Gastrocnemius medialis (tissue), 4 donors: ENCODE measurements around the gene MCAM. TPM values are rescaled to one million over a fixed set of nuclear protein-coding genes. Genes with fewer than 3 reads are reported as not detected.

Experiments used
- ATAC-seq, 2 donors: fragments of 150-250 bp; one replicate each; pipeline ENCODE4 v1.9.1; 2016
- DNase-seq, 2 donors: peaks; one replicate each; pipeline ENCODE4 v3.0.0-alpha.2; 2019
- H3K27ac ChIP-seq, 4 donors: fragments of 200-600 bp; sonication (generic); 1 replicate in 1 of 4; 2 replicates in 3 of 4; pipeline ENCODE4 v1.5.1; 2016 to 2018; ENCODE audit warnings: mild to moderate bottlenecking in 2 of 4, moderate library complexity in 1 of 4
- H3K27me3 ChIP-seq, 3 donors: fragments of 200-600 bp; sonication (generic) in 2 of 3; 1 replicate in 1 of 3; 2 replicates in 2 of 3; pipeline versions ENCODE4 v1.5.1 to v1.6.0; 2016 to 2019; ENCODE audit warnings: mild to moderate bottlenecking in 1 of 3, moderate library complexity in 1 of 3
- H3K36me3 ChIP-seq, 2 donors: fragments of 200-600 bp; sonication (generic) in 1 of 2; one replicate each; pipeline ENCODE4 v1.5.1; 2017 to 2018
- H3K4me1 ChIP-seq, 2 donors: fragments of 200-600 bp; sonication (generic) in 1 of 2; one replicate each; pipeline ENCODE4 v1.5.1; 2016 to 2017; ENCODE audit warnings: mild to moderate bottlenecking in 2 of 2
- H3K4me3 ChIP-seq, 4 donors: fragments of 200-600 bp; sonication (generic) in 3 of 4; 1 replicate in 1 of 4; 2 replicates in 3 of 4; pipeline ENCODE4 v1.5.1; 2016 to 2019; ENCODE audit warnings: mild to moderate bottlenecking in 2 of 4
- H3K9me3 ChIP-seq, 3 donors: fragments of 200-600 bp; sonication (generic) in 2 of 3; 1 replicate in 1 of 3; 2 replicates in 2 of 3; pipeline ENCODE4 v1.5.1; 2016 to 2019
- CTCF ChIP-seq, 5 experiments: fragments of 450-650 bp in 3 of 5; fragments of 200-600 bp in 2 of 5; sonication (generic) in 2 of 5; IDR thresholded peaks in 4 of 5; conservative IDR thresholded peaks in 1 of 5; 1 replicate in 4 of 5; 2 replicates in 1 of 5; pipeline ENCODE4 v1.5.1; 2016 to 2019; ENCODE audit warnings: antibody characterized with exemption in 5 of 5, mild to moderate bottlenecking in 3 of 5, moderate library complexity in 3 of 5
- POLR2A ChIP-seq, 2 donors: fragments of 450-650 bp; IDR thresholded peaks; one replicate each; pipeline ENCODE4 v1.6.1; 2017; ENCODE audit warnings: antibody characterized with exemption in 2 of 2, mild to moderate bottlenecking in 2 of 2, moderate library complexity in 2 of 2
- in situ Hi-C, 4 donors: fragments of 200-750 bp; cut with MboI; loops; one replicate each; pipeline versions ENCODE4 v1.15.0 to v1.8.0; 2017; ENCODE audit warnings: low sequenced_read_pairs in 4 of 4
- intact Hi-C: fragments of 100-400 bp; cut with DNase I; formaldehyde crosslinking; loops from one replicate; pipeline ENCODE4 v1.15.1; 2023; ENCODE audit warnings: low total_unique reads
- total RNA-seq, 4 donors: library from RNA; depleted of rRNA; stranded (reverse); fragments of >200 nt; gene quantifications; one replicate each; pipeline versions ENCODE4 v1.1.0 to v1.2.3, GENCODE V29; 2016

Gene MCAM
- total RNA-seq, 4 donors from 2014 or later, result 22.6 to 193 (median 123) TPM

GRCh38 chr11:119362741-119363080, 45.8 kb upstream of the MCAM start:
- Histone ChIP-seq H3K27ac (peak overlapping the region; percentile 96 to 99 (median 98)), H3K36me3 (peaks cover 0 to 22% of the 10 kb centered on the region in 2 donors), H3K9me3 (no peaks in the 10 kb centered on the region), H3K4me3 (peak overlapping the region; percentile 67 to 75 (median 74)), H3K4me1 (peaks cover 58 to 76% of the 10 kb centered on the region in 2 donors), H3K27me3 (no peaks in the 10 kb centered on the region)
- ATAC-seq (no peak), DNase-seq (no peak)
- in situ Hi-C loops, result no loop called here
- intact Hi-C loops, result no loop called here
- TF ChIP-seq CTCF (IDR thresholded peaks at IDR 0.05 in 4 of 5, conservative IDR thresholded peaks at IDR 0.05 in 1 of 5) (no peak), POLR2A (IDR thresholded peaks at IDR 0.05) (no peak)

GRCh38 chr11:119361941-119362725, 45.2 kb upstream of the MCAM start:
- in situ Hi-C loops, result no loop called here
- intact Hi-C loops, result loop anchor here (1.0 to 2.0 kb wide), 2 partner anchors 9 to 17 kb away; no protein-coding TSS in a partner anchor

GRCh38 chr11:119361056-119361787, 44.3 kb upstream of the MCAM start:
- DNase-seq (peak; percentile 89 to 96), ATAC-seq (peak; percentile 53 to 62)
- Histone ChIP-seq H3K4me3 (peak overlapping the region in 3 of 4 donors; percentile 67 to 74 (median 73)), H3K27ac (peak overlapping the region; percentile 96 to 99 (median 98)), H3K9me3 (no peaks in the 10 kb centered on the region), H3K36me3 (peaks cover 0 to 28% of the 10 kb centered on the region in 2 donors), H3K27me3 (no peaks in the 10 kb centered on the region), H3K4me1 (peaks cover 50 to 64% of the 10 kb centered on the region in 2 donors)
- no peak for TF ChIP-seq CTCF (IDR thresholded peaks at IDR 0.05 in 4 of 5, conservative IDR thresholded peaks at IDR 0.05 in 1 of 5)
- TF ChIP-seq POLR2A (IDR thresholded peaks at IDR 0.05), result peak; percentile 54 to 61
- intact Hi-C loops, result loop anchor here (1.0 to 2.0 kb wide), 2 partner anchors 10 to 18 kb away; no protein-coding TSS in a partner anchor
- in situ Hi-C loops, result no loop called here

More at GRCh38 chr11:119361941-119362725, 45.2 kb upstream of the MCAM start:
- peak in 1 of 2 donors; percentile 59 for DNase-seq
- peak overlapping the region; percentile 96 to 99 (median 98) for H3K27ac ChIP-seq
- peak; percentile 10 to 20 for ATAC-seq
- H3K9me3 ChIP-seq, result no peaks in the 10 kb centered on the region
- H3K27me3 ChIP-seq, result no peaks in the 10 kb centered on the region
- H3K36me3 ChIP-seq, result peaks cover 0 to 24% of the 10 kb centered on the region in 2 donors
- H3K4me1 ChIP-seq, result peaks cover 53 to 73% of the 10 kb centered on the region in 2 donors
- no peak for TF ChIP-seq CTCF (IDR thresholded peaks at IDR 0.05 in 4 of 5, conservative IDR thresholded peaks at IDR 0.05 in 1 of 5)
- peak overlapping the region; percentile 67 to 75 (median 74) for H3K4me3 ChIP-seq

- no peak for DNase-seq
- in situ Hi-C loops (loop anchor here in 1 of 4 donors (10.0 kb wide), 1 partner anchor 115 kb away; no protein-coding TSS in a partner anchor), intact Hi-C loops (loop anchor here (2.0 kb wide), 1 partner anchor 19 kb away; no protein-coding TSS in a partner anchor)
- H3K27me3 ChIP-seq, result no peaks in the 10 kb centered on the region
- TF ChIP-seq CTCF (IDR thresholded peaks at IDR 0.05 in 4 of 5, conservative IDR thresholded peaks at IDR 0.05 in 1 of 5) (no peak), POLR2A (IDR thresholded peaks at IDR 0.05) (no peak)
- peak overlapping the region; percentile 96 to 99 (median 98) for H3K27ac ChIP-seq
- no peak overlapping the region for H3K4me3 ChIP-seq
- H3K36me3 ChIP-seq, result peaks cover 0 to 36% of the 10 kb centered on the region in 2 donors
- H3K4me1 ChIP-seq, result peaks cover 41 to 60% of the 10 kb centered on the region in 2 donors
- H3K9me3 ChIP-seq, result no peaks in the 10 kb centered on the region
- no peak for ATAC-seq
These were observed 42.7 kb upstream of the MCAM start for GRCh38 chr11:119359365-119360214.
